PC-3 (cell line): ENCODE data around the gene SH3PXD2B. TPM values are rescaled to one million over a fixed set of nuclear protein-coding genes. Genes with fewer than 3 reads are reported as not detected.

Experiments
- ATAC-seq: fragments of 200-7000 bp; cut with Tn5 transposase; 2 replicates; pipeline ENCODE4 v1.9.1; 2020; ENCODE audit warnings: mild to moderate bottlenecking, moderate library complexity
- BruUV-seq: library from RNA; stranded (reverse); fragments of 400-500 nt; replicated peaks from 2 replicates; lab custom pipeline; 2021; lab: Mats Ljungman, UMichigan
- CTCF ChIA-PET: fragments of 300-600 bp; sonication (Branson Sonifier 250); formaldehyde crosslinking; loops from one replicate; lab custom pipeline; 2022; ENCODE audit warnings: antibody characterized with exemption; lab: Charles Lee
- POLR2A ChIA-PET: fragments of 300-600 bp; sonication (Branson Sonifier 250); formaldehyde crosslinking; loops from one replicate; lab custom pipeline; 2022; ENCODE audit warnings: antibody characterized with exemption; ENCODE audit not compliant: unreplicated experiment; lab: Charles Lee
- DNase-seq: peaks from one replicate; pipeline ENCODE4 v3.0.0-alpha.2; 2015
- H2AFZ ChIP-seq: fragments of 300-600 bp; sonication (generic); 2 replicates; pipeline ENCODE4 v1.6.0; 2016; ENCODE audit warnings: antibody characterized with exemption, low read length
- H3F3A ChIP-seq: fragments of 300-600 bp; sonication (generic); one replicate; pipeline ENCODE4 v1.6.0; 2017; ENCODE audit warnings: antibody characterized with exemption, low read length, control low read depth, mild to moderate bottlenecking; ENCODE audit not compliant: unreplicated experiment
- H3K27ac ChIP-seq: fragments of 300-600 bp; sonication (generic); 2 replicates; pipeline ENCODE4 v1.5.1; 2016; ENCODE audit warnings: mild to moderate bottlenecking, low read length
- H3K27me3 ChIP-seq: fragments of 300-600 bp; sonication (generic); 2 replicates; pipeline ENCODE4 v1.6.1; 2016; ENCODE audit warnings: low read length, mixed read lengths
- H3K36me3 ChIP-seq: fragments of 300-600 bp; sonication (generic); 2 replicates; pipeline ENCODE4 v1.6.1; 2016; ENCODE audit warnings: low read depth, mixed run types, low read length, mixed read lengths
- H3K4me1 ChIP-seq: fragments of 300-600 bp; sonication (generic); 2 replicates; pipeline ENCODE4 v1.5.1; 2016; ENCODE audit warnings: low read length; ENCODE audit not compliant: insufficient read depth
- H3K4me2 ChIP-seq: fragments of 300-600 bp; sonication (generic); 2 replicates; pipeline ENCODE4 v1.6.0; 2016; ENCODE audit warnings: low read length
- H3K4me3 ChIP-seq: fragments of 300-600 bp; sonication (generic); 2 replicates; pipeline ENCODE4 v1.5.1; 2016; ENCODE audit warnings: mild to moderate bottlenecking, low read length, mixed read lengths
- H3K79me2 ChIP-seq: fragments of 300-600 bp; sonication (generic); 2 replicates; pipeline ENCODE4 v1.6.1; 2017; ENCODE audit warnings: low read length, mixed read lengths
- H3K9ac ChIP-seq: fragments of 300-600 bp; sonication (generic); 2 replicates; pipeline ENCODE4 v1.6.0; 2016; ENCODE audit warnings: mild to moderate bottlenecking, low read length
- H3K9me2 ChIP-seq: fragments of 300-600 bp; sonication (generic); replicated peaks from 2 replicates; pipeline ENCODE4 v1.6.1; 2016; ENCODE audit warnings: mixed run types, low read length, mixed read lengths
- H3K9me3 ChIP-seq: fragments of 300-600 bp; sonication (generic); 2 replicates; pipeline ENCODE4 v1.6.1; 2016; ENCODE audit warnings: low read length, mixed read lengths
- H4K20me1 ChIP-seq: fragments of 300-600 bp; sonication (generic); 2 replicates; pipeline ENCODE4 v1.6.1; 2016; ENCODE audit warnings: low read length, mixed read lengths
- EZH2 ChIP-seq: fragments of 300-600 bp; sonication (generic); IDR thresholded peaks from one replicate; pipeline ENCODE4 v1.6.1; 2017; ENCODE audit warnings: antibody characterized with exemption, mild to moderate bottlenecking, low read length; ENCODE audit not compliant: unreplicated experiment
- EZH2phosphoT487 ChIP-seq: fragments of 300-600 bp; sonication (generic); IDR thresholded peaks from 2 replicates; pipeline ENCODE4 v1.6.1; 2018; ENCODE audit warnings: mild to moderate bottlenecking, antibody characterized with exemption, low read length, borderline replicate concordance
- intact Hi-C: fragments of 100-400 bp; cut with micrococcal nuclease; formaldehyde crosslinking; loops from 2 replicates; pipeline ENCODE4 v1.9.0; 2023
- total RNA-seq: library from RNA; depleted of rRNA; stranded (reverse); fragments of >200 nt; gene quantifications from 2 replicates; pipeline ENCODE4 v1.2.3, GENCODE V29; 2014
- TF ChIP-seq, protein P1 (sequence below): fragments of 300-600 bp; sonication (generic); conservative IDR thresholded peaks from 2 replicates; pipeline ENCODE4 v1.5.1; 2017; ENCODE audit warnings: antibody characterized with exemption, low read depth, mild to moderate bottlenecking, low read length

Gene SH3PXD2B
- total RNA-seq, 1 experiment from 2014 or later: 9.8 TPM

DNA sequence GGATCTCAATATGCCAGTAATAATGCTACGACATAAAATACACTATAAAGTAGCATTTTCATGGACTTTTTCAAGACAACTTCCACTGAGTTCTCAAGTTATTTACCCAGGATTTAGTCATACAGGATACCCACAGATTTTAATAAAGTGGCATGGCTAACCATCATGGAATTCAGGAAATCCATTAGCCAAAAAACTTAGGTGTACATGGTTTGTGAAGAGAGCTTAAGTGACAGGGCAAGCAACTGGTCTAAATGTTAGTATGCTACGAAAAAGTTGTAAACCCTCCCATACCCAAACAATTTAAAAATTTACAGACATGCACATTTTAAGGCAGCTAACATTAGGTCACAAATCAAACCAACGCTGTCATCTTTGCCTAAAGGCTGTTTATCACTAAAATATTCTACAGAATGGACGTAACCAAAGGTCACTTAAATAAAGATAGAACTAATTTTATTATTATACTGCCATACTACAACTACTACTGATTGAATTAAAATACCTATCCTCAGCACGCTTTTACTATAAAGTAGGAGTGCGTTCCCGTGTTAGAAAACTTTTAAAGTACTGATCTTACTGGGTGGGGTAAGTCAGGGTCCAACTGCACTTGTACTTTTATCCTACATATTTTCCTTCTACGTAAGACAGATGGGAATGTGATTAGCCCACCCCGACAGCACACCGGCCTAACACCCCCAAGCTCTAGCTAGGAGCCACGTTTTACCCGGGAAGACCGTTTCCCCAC, 171.9 kb downstream of the SH3PXD2B start:
- peak overlapping the region; percentile 79 for H2AFZ ChIP-seq
- no peaks in the 10 kb centered on the region for H3K9me2 ChIP-seq
- CTCF ChIA-PET: interaction anchor here (0.6 to 1.9 kb wide), 4 partner anchors 11 to 120 kb away, joined by 3 to 7 read pairs (median 3); no protein-coding TSS in a partner anchor
- peak overlapping the region; percentile 97 for H3K4me3 ChIP-seq
- intact Hi-C loops: loop anchor here (2.0 to 10.0 kb wide), 4 partner anchors 45 to 172 kb away; partner anchors contain the start of genes SH3PXD2B and STK10
- peak overlapping the region; percentile 90 for H3K4me2 ChIP-seq
- BruUV-seq: TSS peak; percentile 85
- peaks cover 20% of the 10 kb centered on the region; the same call in 1 of the 2 replicates for H4K20me1 ChIP-seq
- H3K4me1 ChIP-seq: peaks cover 21% of the 10 kb centered on the region
- TF ChIP-seq EZH2 (no peak), EZH2phosphoT487 (no peak)
- TF ChIP-seq, protein P1, sequence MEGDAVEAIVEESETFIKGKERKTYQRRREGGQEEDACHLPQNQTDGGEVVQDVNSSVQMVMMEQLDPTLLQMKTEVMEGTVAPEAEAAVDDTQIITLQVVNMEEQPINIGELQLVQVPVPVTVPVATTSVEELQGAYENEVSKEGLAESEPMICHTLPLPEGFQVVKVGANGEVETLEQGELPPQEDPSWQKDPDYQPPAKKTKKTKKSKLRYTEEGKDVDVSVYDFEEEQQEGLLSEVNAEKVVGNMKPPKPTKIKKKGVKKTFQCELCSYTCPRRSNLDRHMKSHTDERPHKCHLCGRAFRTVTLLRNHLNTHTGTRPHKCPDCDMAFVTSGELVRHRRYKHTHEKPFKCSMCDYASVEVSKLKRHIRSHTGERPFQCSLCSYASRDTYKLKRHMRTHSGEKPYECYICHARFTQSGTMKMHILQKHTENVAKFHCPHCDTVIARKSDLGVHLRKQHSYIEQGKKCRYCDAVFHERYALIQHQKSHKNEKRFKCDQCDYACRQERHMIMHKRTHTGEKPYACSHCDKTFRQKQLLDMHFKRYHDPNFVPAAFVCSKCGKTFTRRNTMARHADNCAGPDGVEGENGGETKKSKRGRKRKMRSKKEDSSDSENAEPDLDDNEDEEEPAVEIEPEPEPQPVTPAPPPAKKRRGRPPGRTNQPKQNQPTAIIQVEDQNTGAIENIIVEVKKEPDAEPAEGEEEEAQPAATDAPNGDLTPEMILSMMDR: no peak
- no peaks in the 10 kb centered on the region; the same call in 1 of the 2 replicates for H3K36me3 ChIP-seq
- peak overlapping the region; percentile 81 for H3K9ac ChIP-seq
- H3F3A ChIP-seq: peaks cover 6% of the 10 kb centered on the region
- DNase-seq (peak; percentile 91), ATAC-seq (peak; percentile 59)
- peaks cover 59% of the 10 kb centered on the region for H3K79me2 ChIP-seq
- H3K9me3 ChIP-seq: no peaks in the 10 kb centered on the region
- POLR2A ChIA-PET: interaction anchor here (1.3 kb wide), 1 partner anchor 96 kb away, joined by 5 read pairs; no protein-coding TSS in a partner anchor
- H3K27me3 ChIP-seq: no peaks in the 10 kb centered on the region
- peak overlapping the region; percentile 43 for H3K27ac ChIP-seq

DNA sequence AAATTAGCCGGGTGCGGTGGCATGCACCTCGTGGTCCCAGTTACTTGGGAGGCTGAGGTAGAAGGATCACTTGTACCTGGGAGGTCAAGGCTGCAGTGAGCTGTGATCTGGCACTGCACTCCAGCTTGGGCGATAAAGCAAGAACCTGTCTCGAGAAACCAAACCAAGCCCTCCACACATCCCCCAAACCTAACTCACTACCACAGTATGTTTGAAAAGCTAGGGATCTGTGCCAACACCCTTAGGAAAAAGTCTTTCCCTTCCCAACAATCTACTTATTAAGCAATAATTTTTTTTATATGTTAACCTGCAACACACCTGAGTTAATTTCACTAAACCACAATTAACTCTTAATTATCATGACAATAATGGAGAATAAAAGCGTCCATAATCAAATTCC, 173.0 kb downstream of the SH3PXD2B start:
- H3K4me3 ChIP-seq: peak overlapping the region; percentile 97
- no peaks in the 10 kb centered on the region for H3K9me3 ChIP-seq
- BruUV-seq: no TSS peak
- H3K9ac ChIP-seq: peak overlapping the region; percentile 40
- H3K9me2 ChIP-seq: no peaks in the 10 kb centered on the region
- peaks cover 6% of the 10 kb centered on the region for H3F3A ChIP-seq
- peaks cover 70% of the 10 kb centered on the region for H3K79me2 ChIP-seq
- ChIA-PET CTCF (no interaction called here), POLR2A (no interaction called here)
- intact Hi-C loops: loop anchor here (5.0 to 10.0 kb wide), 3 partner anchors 44 to 173 kb away; partner anchors contain the start of gene SH3PXD2B
- peak overlapping the region; percentile 90 for H3K4me2 ChIP-seq
- H3K36me3 ChIP-seq: no peaks in the 10 kb centered on the region; the same call in 1 of the 2 replicates
- TF ChIP-seq EZH2 (no peak), EZH2phosphoT487 (no peak)
- TF ChIP-seq, protein P1: no peak
- H4K20me1 ChIP-seq: peaks cover 20% of the 10 kb centered on the region; the same call in 1 of the 2 replicates
- no peak overlapping the region for H2AFZ ChIP-seq
- peak overlapping the region; percentile 43 for H3K27ac ChIP-seq
- ATAC-seq (no peak), DNase-seq (peak; percentile 23)
- no peaks in the 10 kb centered on the region for H3K27me3 ChIP-seq
- peaks cover 31% of the 10 kb centered on the region for H3K4me1 ChIP-seq
